Thymus (tissue), 14 donors: ENCODE results near the gene MCTS1. TPM values are rescaled to one million over a fixed set of nuclear protein-coding genes. Genes with fewer than 3 reads are reported as not detected.

Source experiments
- DNase-seq, 9 donors: peaks; one replicate each; pipeline ENCODE4 v3.0.0-alpha.2; 2013; ENCODE audit warnings: low spot score in 9 of 9, low read depth in 6 of 9, missing footprints in 1 of 9
- H3K27ac ChIP-seq, 2 donors: one replicate each; pipeline ENCODE4 v1.5.1; 2013; ENCODE audit warnings: control low read depth in 1 of 2, low read depth in 1 of 2, low read length in 1 of 2, mild to moderate bottlenecking in 1 of 2, moderate library complexity in 1 of 2
- H3K27me3 ChIP-seq, 2 donors: one replicate each; pipeline ENCODE4 v1.5.1; 2013; ENCODE audit warnings: low read length in 1 of 2; ENCODE audit not compliant: control insufficient read depth in 2 of 2, insufficient read depth in 1 of 2
- H3K36me3 ChIP-seq, 2 donors: one replicate each; pipeline ENCODE4 v1.5.1; 2013; ENCODE audit warnings: low read length in 1 of 2, mild to moderate bottlenecking in 1 of 2, moderate library complexity in 1 of 2; ENCODE audit not compliant: control insufficient read depth in 2 of 2, insufficient read depth in 2 of 2
- H3K4me1 ChIP-seq, 2 donors: one replicate each; pipeline ENCODE4 v1.5.1; 2013; ENCODE audit warnings: low read length in 2 of 2; ENCODE audit not compliant: control insufficient read depth in 2 of 2, insufficient read depth in 2 of 2
- H3K4me3 ChIP-seq, 2 donors: one replicate each; pipeline ENCODE4 v1.5.1; 2013; ENCODE audit warnings: low read length in 2 of 2, control low read depth in 1 of 2, mild to moderate bottlenecking in 1 of 2
- H3K9me3 ChIP-seq, 2 donors: one replicate each; pipeline ENCODE4 v1.5.1; 2013; ENCODE audit warnings: low read length in 1 of 2, mild to moderate bottlenecking in 1 of 2; ENCODE audit not compliant: control insufficient read depth in 2 of 2, insufficient read depth in 1 of 2
- WGBS: extraction: QIAGEN DNeasy Blood & Tissue Kit; methylation state at CpG from one replicate; pipeline ENCODE4 v1.1.7; 2013; 5-methylcytosine and 5-hydroxymethylcytosine counted together
- long read RNA-seq, 10 donors: transcript quantifications; one replicate each; lab custom pipeline, GENCODE V29; 2026
- polyA plus RNA-seq: library from polyadenylated mRNA; stranded (reverse); fragments of 200-250 nt; gene quantifications from one replicate; pipeline ENCODE4 v1.2.3, GENCODE V29; 2013
- total RNA-seq: library from RNA; stranded (reverse); fragments of 120-200 nt; gene quantifications from one replicate; pipeline ENCODE4 v1.2.4, GENCODE V29; 2013
- donor health status: healthy.

Gene MCTS1
- 87.1 TPM for total RNA-seq
- polyA plus RNA-seq, result 62.1 TPM
- long read RNA-seq, donor 1, transcript MCTS1-202 (6 exons, 1,018 nt), result major isoform, 8 of 9 reads
- long read RNA-seq, donor 1, partial matches to known transcripts, result 0 of 9 reads
- long read RNA-seq, donor 1, other reads (novel, unspliced or antisense), result 0 of 9 reads
- long read RNA-seq, donor 2, transcript MCTS1-202 (6 exons, 1,018 nt), result major isoform, 58 of 103 reads
- long read RNA-seq, donor 2, partial matches to known transcripts, result 0 of 103 reads
- long read RNA-seq, donor 2, other reads (novel, unspliced or antisense), result 41 of 103 reads
- long read RNA-seq, donor 3, transcript MCTS1-204 (2 exons, 398 nt), result minor isoform, 6 of 170 reads
- long read RNA-seq, donor 3, transcript MCTS1-202 (6 exons, 1,018 nt), result major isoform, 108 of 170 reads
- long read RNA-seq, donor 3, partial matches to known transcripts, result 23 of 170 reads
- long read RNA-seq, donor 3, other reads (novel, unspliced or antisense), result 32 of 170 reads
- long read RNA-seq, donor 4, transcript MCTS1-202 (6 exons, 1,018 nt), result major isoform, 25 of 64 reads
- long read RNA-seq, donor 4, partial matches to known transcripts, result 12 of 64 reads
- long read RNA-seq, donor 4, other reads (novel, unspliced or antisense), result 23 of 64 reads
- long read RNA-seq, donor 5, transcript MCTS1-204 (2 exons, 398 nt), result minor isoform, 8 of 143 reads
- long read RNA-seq, donor 5, transcript MCTS1-202 (6 exons, 1,018 nt), result major isoform, 129 of 143 reads
- long read RNA-seq, donor 5, partial matches to known transcripts, result 6 of 143 reads
- long read RNA-seq, donor 5, other reads (novel, unspliced or antisense), result 0 of 143 reads
- long read RNA-seq, donor 6, transcript MCTS1-202 (6 exons, 1,018 nt), result major isoform, 34 of 80 reads
- long read RNA-seq, donor 6, partial matches to known transcripts, result 24 of 80 reads
- long read RNA-seq, donor 6, other reads (novel, unspliced or antisense), result 19 of 80 reads
- long read RNA-seq, donor 7, transcript MCTS1-202 (6 exons, 1,018 nt), result major isoform, 68 of 77 reads
- long read RNA-seq, donor 7, partial matches to known transcripts, result 5 of 77 reads
- long read RNA-seq, donor 7, other reads (novel, unspliced or antisense), result 0 of 77 reads
- long read RNA-seq, donor 8, transcript MCTS1-202 (6 exons, 1,018 nt), result major isoform, 15 of 16 reads
- long read RNA-seq, donor 8, partial matches to known transcripts, result 0 of 16 reads
- long read RNA-seq, donor 8, other reads (novel, unspliced or antisense), result 0 of 16 reads
- long read RNA-seq, donor 9, transcript MCTS1-202 (6 exons, 1,018 nt), result major isoform, 39 of 41 reads
- long read RNA-seq, donor 9, partial matches to known transcripts, result 0 of 41 reads
- long read RNA-seq, donor 9, other reads (novel, unspliced or antisense), result 0 of 41 reads
- long read RNA-seq, donor 10, transcript MCTS1-202 (6 exons, 1,018 nt), result major isoform, 30 of 51 reads
- long read RNA-seq, donor 10, partial matches to known transcripts, result 0 of 51 reads
- long read RNA-seq, donor 10, other reads (novel, unspliced or antisense), result 19 of 51 reads

- peak within 1 kb of the TSS; percentile 94 to 96 for H3K27ac ChIP-seq
- peak; percentile 72 to 95 (median 82) for DNase-seq
- no peaks in the 10 kb centered on the region for H3K27me3 ChIP-seq
- H3K4me3 ChIP-seq, result peak within 1 kb of the TSS; percentile 71 to 84
- H3K36me3 ChIP-seq, result peaks cover 0 to 6% of the 10 kb centered on the region in 2 donors
- H3K9me3 ChIP-seq, result no peaks in the 10 kb centered on the region
- 0% methylated on average over 31 of the region's 31 CpGs for WGBS
- H3K4me1 ChIP-seq, result no peaks in the 10 kb centered on the region
These were observed at the start of gene MCTS1 for GRCh38 chrX:120603707-120604360. Gene MCTS1, plus strand, starts transcription at chrX:120604101. Its CDS starts 136 bp downstream, at chrX:120604237.

- no peak for DNase-seq
- H3K9me3 ChIP-seq, result no peaks in the 10 kb centered on the region
- H3K4me3 ChIP-seq, result no peak overlapping the region
- peaks cover 0 to 15% of the 10 kb centered on the region in 2 donors for H3K36me3 ChIP-seq
- H3K27me3 ChIP-seq, result no peaks in the 10 kb centered on the region
- H3K27ac ChIP-seq, result no peak overlapping the region
- WGBS, result 91% methylated on average over 5 of the region's 5 CpGs
- H3K4me1 ChIP-seq, result no peaks in the 10 kb centered on the region
These were observed 47.6 kb upstream of the MCTS1 start for GRCh38 chrX:120556251-120556650.

- WGBS, result 0% methylated on average over 7 of the region's 7 CpGs
- Histone ChIP-seq H3K9me3 (no peaks in the 10 kb centered on the region), H3K36me3 (peaks cover 0 to 9% of the 10 kb centered on the region in 2 donors), H3K4me1 (peaks cover 0 to 3% of the 10 kb centered on the region in 2 donors), H3K4me3 (peak overlapping the region; percentile 78 to 82), H3K27ac (peak overlapping the region; percentile 82 to 99), H3K27me3 (no peaks in the 10 kb centered on the region)
- DNase-seq, result peak in 5 of 9 donors; percentile 0 to 31 (median 4)
These were observed 44.1 kb upstream of the MCTS1 start for GRCh38 chrX:120559804-120560203.

- H3K27me3 ChIP-seq, result no peaks in the 10 kb centered on the region
- WGBS, result under 1% methylated on average over 10 of the region's 10 CpGs
- H3K36me3 ChIP-seq, result peaks cover 0 to 9% of the 10 kb centered on the region in 2 donors
- H3K27ac ChIP-seq, result peak overlapping the region; percentile 82 to 99
- H3K4me1 ChIP-seq, result peaks cover 0 to 3% of the 10 kb centered on the region in 2 donors
- H3K4me3 ChIP-seq, result peak overlapping the region; percentile 78 to 82
- DNase-seq, result peak in 4 of 9 donors; percentile 25 to 43 (median 34)
- H3K9me3 ChIP-seq, result no peaks in the 10 kb centered on the region
These were observed 43.5 kb upstream of the MCTS1 start for GRCh38 chrX:120560405-120560841.

- peak; percentile 70 to 97 (median 89) for DNase-seq
- Histone ChIP-seq H3K4me1 (peaks cover 0 to 3% of the 10 kb centered on the region in 2 donors), H3K36me3 (peaks cover 0 to 9% of the 10 kb centered on the region in 2 donors), H3K4me3 (peak within 1 kb of the TSS; percentile 78 to 82), H3K9me3 (no peaks in the 10 kb centered on the region), H3K27ac (peak within 1 kb of the TSS; percentile 99), H3K27me3 (no peaks in the 10 kb centered on the region)
- WGBS, result under 1% methylated on average over 51 of the region's 54 CpGs
These were observed 42.9 kb upstream of the MCTS1 start, which contains the start of gene CUL4B for GRCh38 chrX:120560842-120561633. Gene CUL4B, minus strand, starts transcription at chrX:120560962. Its CDS starts 324 bp downstream, at chrX:120560638.

GRCh38 chrX:120561634-120562568 lies 42.0 kb upstream of the MCTS1 start:
- Histone ChIP-seq H3K36me3 (peaks cover 0 to 4% of the 10 kb centered on the region in 2 donors), H3K27ac (peak overlapping the region; percentile 84 to 99), H3K27me3 (no peaks in the 10 kb centered on the region), H3K4me1 (peaks cover 0 to 3% of the 10 kb centered on the region in 2 donors), H3K9me3 (no peaks in the 10 kb centered on the region), H3K4me3 (peak overlapping the region; percentile 78 to 82)
- WGBS, result 3% methylated on average over 12 of the region's 12 CpGs
- DNase-seq, result peak in 4 of 9 donors; percentile 1 to 37 (median 19)

- no peaks in the 10 kb centered on the region for H3K9me3 ChIP-seq
- H3K4me1 ChIP-seq, result peaks cover 0 to 3% of the 10 kb centered on the region in 2 donors
- no peak overlapping the region for H3K4me3 ChIP-seq
- WGBS, result 94% methylated on average over 2 of the region's 2 CpGs
- H3K27ac ChIP-seq, result peak overlapping the region in 1 of 2 donors; percentile 18
- no peaks in the 10 kb centered on the region for H3K36me3 ChIP-seq
- DNase-seq, result no peak
- no peaks in the 10 kb centered on the region for H3K27me3 ChIP-seq
These were observed 41.4 kb upstream of the MCTS1 start for GRCh38 chrX:120562569-120562926.
